Measurements from ENCODE around the gene METAP2.

GRCh38 chr12:95528431-95528830 lies 54.5 kb downstream of the METAP2 start:
- TF ChIP-seq CTCF (IDR thresholded peaks at IDR 0.05) (no peak), POLR2A (IDR thresholded peaks at IDR 0.05) (no peak)

Data from Peyer's patch (tissue), 4 donors.